DMS 273 treated with DMSO at 0.1 percent for 48 hours (cell line): Measurements from ENCODE around the gene CPT1B.
"Not testable (repeated sequence)": the region's sequence is repeated elsewhere in the genome, so short reads cannot be mapped to it uniquely, and the experiment has no call there.

ENCODE experiments used
- DNase-seq: peaks from one replicate; lab custom pipeline; 2025; lab: John Stamatoyannopoulos, UW

CPT1B gene

DNA sequence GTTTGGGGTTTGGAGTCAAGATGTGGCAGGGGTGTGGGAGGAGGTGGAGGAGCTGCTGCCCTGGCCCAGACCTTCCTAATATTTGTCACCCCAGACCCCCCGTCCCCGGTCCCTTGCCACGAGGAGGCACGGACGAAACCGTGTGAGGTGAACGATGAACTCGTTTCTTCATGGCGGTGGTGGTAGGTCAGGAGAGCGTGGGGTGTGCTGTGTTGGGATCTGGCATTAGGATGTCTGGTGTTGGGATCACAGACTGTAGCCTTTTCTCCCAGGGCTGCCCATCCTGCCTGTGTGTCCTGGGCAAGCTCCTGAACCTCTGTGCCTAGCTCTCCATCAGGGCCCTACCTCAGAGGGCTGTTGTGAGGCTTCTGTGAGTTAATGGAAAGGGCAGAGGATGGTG lies 30.8 kb upstream of the CPT1B start:
- DNase-seq: no peak

DNA sequence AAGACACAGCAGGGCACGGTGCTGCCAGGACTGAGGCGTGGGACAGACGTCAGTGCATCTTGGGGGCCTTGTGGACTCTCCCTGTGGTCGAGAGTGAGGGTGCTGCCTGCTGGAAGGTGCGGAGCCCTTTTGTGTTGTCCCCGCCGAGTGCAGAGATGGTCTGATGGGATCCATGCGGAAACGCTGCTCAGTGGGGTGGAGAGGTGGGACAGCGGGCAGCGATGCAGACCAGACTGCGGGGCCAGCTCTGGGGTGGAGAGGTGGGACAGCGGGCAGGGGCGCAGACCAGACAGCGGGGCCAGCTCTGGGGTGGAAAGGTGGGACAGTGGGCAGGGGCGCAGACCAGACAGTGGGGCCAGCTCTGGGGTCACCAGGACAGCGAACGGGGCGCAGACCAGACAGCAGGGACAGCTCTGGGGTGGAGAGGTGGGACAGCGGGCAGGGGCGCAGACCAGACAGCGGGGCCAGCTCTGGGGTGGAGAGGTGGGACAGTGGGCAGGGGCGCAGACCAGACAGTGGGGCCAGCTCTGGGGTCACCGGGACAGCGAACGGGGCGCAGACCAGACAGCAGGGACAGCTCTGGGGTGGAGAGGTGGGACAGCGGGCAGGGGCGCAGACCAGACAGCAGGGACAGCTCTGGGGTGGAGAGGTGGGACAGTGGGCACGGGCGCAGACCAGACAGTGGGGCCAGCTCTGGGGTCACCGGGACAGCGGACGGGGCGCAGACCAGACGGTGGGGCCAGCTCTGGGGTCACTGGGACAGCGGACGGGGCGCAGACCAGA lies 30.0 kb upstream of the CPT1B start:
- DNase-seq: not testable (repeated sequence)

GRCh38 chr22:50607659-50608020 lies 29.4 kb upstream of the CPT1B start:
- no peak for DNase-seq

- no peak for DNase-seq
Observed at GRCh38 chr22:50606946-50607658, 28.9 kb upstream of the CPT1B start.

DNA sequence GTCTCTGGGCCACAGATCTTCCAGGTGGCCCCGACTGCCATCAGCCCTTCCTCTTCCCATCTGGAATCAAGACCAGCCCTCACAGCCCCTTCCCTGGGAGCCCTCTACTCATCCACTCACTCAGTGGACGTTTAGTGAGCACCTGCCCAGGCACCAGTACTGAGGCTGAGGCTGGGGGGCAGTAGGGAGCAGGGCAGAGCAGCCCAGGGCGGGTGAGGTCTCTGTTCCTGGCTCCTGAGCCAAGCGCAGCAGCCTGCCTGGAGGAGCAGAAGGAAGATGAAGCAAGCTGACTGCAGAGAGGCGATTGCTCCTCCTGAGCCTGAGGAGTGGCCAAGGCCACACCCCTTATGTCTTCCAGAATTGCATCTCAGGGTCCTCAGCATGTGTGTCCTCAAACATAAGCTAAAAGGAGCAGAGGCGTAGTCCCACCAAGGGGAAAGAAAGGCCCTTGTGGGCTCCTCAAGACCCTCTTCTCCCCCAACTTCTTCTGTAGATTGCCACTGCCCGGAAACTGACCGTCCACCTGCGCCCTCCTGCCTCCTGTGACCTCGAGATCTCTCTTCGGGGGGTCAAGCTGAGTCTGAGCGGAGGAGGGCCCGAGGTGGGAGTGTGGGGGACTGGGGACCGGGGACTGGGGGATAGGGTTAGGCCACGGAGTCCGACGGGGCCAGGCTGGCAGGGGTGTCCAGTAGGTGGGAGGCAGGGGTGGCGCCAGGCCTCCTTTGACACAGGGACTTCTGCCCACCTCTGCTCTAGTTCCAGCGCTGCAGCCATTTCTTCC lies 28.1 kb upstream of the CPT1B start:
- no peak for DNase-seq

- no peak for DNase-seq
Observed at GRCh38 chr22:50605613-50606074, 27.4 kb upstream of the CPT1B start.

- no peak for DNase-seq
Observed at GRCh38 chr22:50605002-50605612, 26.9 kb upstream of the CPT1B start.

GRCh38 chr22:50604256-50605001 lies 26.2 kb upstream of the CPT1B start:
- DNase-seq: no peak

DNA sequence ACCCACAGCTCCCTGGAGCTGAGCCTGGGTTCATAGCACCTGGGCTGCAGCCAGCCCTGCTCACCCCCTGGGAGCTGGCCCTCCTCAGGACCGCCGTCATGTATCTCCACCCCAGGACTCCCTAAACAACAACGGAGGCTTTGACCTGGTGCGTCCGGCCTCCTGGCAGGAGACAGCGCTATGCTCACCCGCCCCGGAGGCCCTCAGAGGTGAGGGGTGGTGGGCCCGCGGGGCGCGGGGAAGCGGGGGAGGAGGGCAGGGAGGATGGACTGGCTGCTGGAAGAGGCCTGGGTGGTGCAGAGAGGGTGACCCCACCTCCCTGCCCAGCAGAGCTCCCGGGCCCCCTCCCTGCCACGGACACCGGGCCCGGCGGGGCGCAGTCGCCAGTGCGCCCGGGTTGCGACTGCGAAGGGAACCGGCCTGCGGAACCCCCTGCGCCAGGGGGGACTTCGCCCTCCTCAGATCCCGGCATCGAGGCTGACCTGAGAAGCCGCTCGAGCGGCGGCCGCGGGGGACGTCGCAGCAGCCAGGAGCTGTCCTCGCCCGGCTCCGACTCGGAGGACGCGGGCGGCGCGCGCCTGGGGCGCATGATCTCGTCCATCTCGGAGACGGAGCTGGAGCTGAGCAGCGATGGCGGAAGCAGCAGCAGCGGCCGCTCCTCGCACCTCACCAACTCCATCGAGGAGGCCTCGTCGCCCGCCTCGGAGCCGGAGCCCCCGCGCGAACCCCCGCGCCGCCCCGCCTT lies 25.5 kb upstream of the CPT1B start:
- no peak for DNase-seq

GRCh38 chr22:50602338-50602700 lies 24.1 kb upstream of the CPT1B start:
- DNase-seq: no peak

- no peak for DNase-seq
Observed at GRCh38 chr22:50601669-50602337, 23.6 kb upstream of the CPT1B start.

DNA sequence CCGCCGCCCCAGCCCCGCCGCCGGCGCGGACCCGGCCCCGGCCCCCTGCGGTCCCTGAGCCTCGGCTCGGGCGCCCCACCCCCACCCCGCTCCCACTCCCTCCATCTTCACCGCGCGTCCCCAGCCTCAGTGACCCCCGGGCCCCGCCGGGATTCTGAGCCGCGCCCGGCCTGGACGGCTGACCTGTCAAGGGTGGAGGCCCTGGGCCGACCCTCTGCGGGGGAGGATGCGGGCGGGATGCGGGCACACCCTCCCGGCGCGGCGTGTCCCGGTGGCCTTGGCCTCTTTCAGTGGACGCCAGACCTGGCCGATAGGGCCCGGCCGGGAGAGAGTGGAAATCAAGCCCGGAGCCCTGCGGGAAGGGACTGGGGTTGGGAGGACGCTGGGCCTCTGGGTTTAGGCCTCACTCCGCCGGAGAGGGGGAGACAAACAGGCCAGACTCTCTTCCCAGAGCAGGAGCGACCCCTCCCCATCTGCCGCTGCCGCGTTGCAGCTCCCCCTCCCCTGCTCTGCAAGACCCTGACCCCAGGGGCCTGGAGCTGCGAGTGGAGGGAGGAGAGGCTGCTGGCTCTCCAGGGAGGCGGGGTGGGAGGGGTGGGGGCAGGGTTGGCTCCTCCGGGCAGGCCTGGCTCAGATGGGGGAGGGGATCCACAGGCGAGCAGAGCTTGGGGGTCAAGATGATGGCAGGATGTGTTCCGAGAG lies 22.9 kb upstream of the CPT1B start:
- DNase-seq: no peak

DNA sequence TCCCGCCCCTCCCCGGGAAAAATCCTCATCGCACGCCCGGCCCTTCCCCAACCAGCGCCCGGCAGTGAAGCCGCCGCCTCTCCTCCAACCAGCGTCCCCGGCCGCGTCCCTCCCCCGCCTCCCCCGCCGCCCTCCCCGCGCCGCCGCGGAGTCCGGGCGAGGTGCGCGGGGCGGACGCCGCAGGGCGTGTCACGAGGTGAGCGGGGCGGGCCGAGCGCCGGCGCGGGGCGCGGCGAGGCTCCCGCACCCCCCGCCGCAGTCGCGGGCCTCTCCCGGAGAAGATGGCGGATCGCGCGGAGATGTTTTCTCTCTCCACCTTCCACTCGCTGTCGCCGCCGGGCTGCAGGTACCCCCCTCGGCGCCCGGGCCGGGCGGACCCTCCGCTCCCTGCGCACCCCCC lies 22.3 kb upstream of the CPT1B start, which contains the start of gene MAPK8IP2:
Gene MAPK8IP2 (plus strand): TSS at position 256 of the 400 bp plus-strand sequence. CDS start 26 bp downstream, at position 282.
- DNase-seq: no peak

DNA sequence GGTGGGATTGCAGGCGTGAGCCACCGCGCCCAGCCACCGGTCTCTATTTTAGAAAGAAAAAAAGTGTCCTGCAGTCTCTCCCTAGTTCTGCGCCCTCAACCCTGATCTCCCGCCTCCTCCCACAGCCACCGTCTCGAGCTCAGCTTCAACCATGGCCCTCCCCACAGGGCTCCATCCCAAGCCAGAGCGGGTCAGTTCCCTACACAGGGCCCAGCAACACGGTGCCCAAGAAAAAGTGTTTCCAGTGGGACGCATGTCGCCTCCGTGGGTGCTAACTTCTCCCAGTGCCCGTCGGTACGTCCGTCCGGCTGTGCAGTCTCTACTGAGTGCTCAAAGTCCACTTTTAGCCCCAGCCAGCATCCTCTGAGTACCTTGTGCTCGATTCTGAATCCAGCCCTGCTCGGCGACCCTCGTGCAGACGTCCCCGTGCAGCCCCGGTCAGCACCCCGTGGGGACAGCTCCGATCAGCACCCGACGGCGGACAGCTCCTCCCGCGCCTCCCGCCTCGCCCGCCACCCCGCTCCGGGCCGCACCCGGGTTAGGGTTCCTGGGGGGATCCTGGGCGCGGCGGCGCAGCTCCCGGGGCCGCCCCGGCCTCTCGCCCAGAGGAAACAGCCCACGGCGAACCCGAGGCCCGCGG lies 21.7 kb upstream of the CPT1B start:
- DNase-seq: no peak

GRCh38 chr22:50597097-50597496 lies 18.9 kb upstream of the CPT1B start:
- no peak for DNase-seq

GRCh38 chr22:50595189-50595588 lies 17.0 kb upstream of the CPT1B start:
- no peak for DNase-seq

DNA sequence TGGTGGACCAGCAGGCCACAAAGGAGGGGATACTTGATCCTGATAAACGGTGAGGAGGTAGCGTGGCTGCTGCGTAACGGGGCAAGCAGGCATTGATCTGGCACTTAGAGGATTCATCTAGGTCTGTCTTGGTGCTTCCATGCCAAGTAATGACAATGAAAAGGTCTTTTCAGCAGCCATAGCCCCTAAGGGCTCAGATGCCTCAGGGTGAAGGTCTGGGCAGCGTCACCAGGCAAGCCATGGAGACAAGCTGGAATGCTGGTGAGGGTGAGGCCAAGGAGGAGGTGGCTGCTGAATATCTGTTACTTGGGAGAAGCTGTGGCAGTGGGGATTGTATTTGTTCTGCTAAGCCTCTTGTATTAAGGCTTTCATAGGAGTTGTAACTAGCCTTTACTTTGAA lies 9.2 kb upstream of the CPT1B start:
- no peak for DNase-seq

GRCh38 chr22:50586416-50586815 lies 8.2 kb upstream of the CPT1B start:
- DNase-seq: no peak

GRCh38 chr22:50585781-50586180 lies 7.6 kb upstream of the CPT1B start:
- DNase-seq: no peak
